ENCODE data around the gene OR52D1.

Gene OR52D1

DNA sequence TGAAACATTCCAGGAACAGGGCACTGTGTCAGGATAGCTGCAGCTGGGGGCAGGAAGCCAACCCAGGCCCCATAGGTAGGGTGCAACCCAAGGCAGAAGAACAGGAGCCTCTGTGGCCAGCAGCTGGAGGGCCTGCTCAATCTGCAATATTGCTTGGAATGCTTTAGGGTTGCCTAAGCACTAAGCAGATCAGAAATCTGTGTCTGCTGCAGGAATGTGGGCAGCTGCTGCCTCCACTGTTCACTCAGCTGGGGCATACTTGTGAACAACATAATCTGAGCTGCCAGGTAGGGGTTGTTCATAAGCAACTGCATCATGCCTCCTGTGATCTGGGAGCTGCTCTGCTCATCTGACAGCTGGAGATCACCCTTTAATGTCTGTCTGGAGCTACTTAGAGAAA is 26.4 kb downstream of the OR52D1 start:
- DNase-seq (ENCODE audit: low spot score), result no peak

GRCh38 chr11:5516599-5516998 is 28.1 kb downstream of the OR52D1 start, which contains the start of gene UBQLNL:
UBQLNL (minus strand) TSS chr11:5516699; CDS start chr11:5516441, 258 bp downstream.
- DNase-seq (ENCODE audit: low spot score), result no peak

GRCh38 chr11:5521540-5521939 is 33.1 kb downstream of the OR52D1 start:
- DNase-seq (ENCODE audit: low spot score), result no peak

- DNase-seq (ENCODE audit: low spot score), result no peak
Observed at GRCh38 chr11:5522308-5522707, 33.8 kb downstream of the OR52D1 start.

DNA sequence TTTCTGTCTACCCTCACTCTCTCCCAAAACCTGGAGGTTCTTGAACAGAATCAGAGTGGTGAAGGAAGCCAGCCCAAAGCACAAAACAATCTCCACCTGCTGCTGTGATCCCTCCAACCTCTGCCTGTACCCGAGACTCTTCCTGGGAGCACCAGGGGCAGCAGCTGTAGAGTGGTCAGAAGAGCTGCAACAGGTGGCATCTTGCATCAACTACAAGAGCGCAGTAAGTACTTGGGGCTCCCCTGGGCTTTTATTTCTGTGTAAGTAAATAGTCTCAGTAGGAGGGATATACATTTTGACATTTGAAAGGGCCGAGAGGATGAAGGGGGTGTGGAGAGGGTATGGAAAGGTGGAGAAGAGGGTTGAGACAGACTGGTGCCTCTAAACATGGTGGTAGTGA is 36.3 kb downstream of the OR52D1 start:
- DNase-seq (ENCODE audit: low spot score), result no peak

DNA sequence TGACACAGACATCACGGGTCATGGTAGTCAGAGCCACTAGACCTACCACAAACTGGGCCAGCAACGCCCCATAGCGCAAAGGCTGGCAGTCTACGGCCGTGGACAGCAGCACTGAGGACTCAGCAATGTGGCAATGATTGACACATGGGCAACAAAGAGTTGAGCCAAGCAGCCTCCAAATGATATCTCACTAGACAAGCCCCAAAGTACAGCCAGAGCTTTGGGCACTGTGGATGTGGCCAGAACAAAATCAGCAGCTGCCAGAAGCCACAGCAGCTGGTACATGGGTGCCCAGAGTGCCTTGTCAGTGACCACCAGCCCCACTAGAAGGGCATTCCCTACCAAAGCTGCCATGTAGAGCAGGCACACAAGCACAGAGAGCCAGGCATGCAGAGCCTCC is 39.2 kb downstream of the OR52D1 start:
- no peak for DNase-seq (ENCODE audit: low spot score)

DNA sequence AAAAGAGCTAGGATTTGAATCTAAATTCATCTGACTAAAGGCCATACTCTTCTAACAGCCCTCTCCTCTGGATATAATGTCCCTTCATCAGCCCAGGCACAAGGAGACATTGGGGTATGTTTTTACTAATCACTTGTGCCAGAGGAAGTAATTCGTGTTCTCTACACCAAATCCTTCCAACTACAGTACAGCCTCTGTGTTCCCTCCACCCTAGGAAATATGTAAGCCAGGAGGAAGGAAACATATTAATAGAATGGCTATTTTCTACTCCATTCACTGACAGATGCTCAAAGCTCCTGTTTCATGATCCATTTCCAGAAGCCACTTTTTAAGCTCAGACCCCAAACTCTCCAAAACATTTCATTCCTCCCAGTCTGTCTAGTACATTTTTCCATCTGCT is 40.0 kb downstream of the OR52D1 start:
- no peak for DNase-seq (ENCODE audit: low spot score)

GRCh38 chr11:5531053-5531831 is 42.8 kb downstream of the OR52D1 start:
- DNase-seq (ENCODE audit: low spot score), result no peak

- DNase-seq (ENCODE audit: low spot score), result no peak
Observed at GRCh38 chr11:5534046-5534445, 45.6 kb downstream of the OR52D1 start.

GRCh38 chr11:5536482-5536881 is 48.0 kb downstream of the OR52D1 start:
- no peak for DNase-seq (ENCODE audit: low spot score)
